HL-60 (cell line): ENCODE data around the gene TRAF7.

Source experiments
- DNase-seq, 2 experiments: peaks; one replicate each; pipeline ENCODE4 v3.0.0-alpha.2; 2010 to 2020; ENCODE audit warnings: low read depth in 1 of 2, low spot score in 1 of 2
- H3K27ac ChIP-seq: fragments of 250-450 bp; sonication (Bioruptor Pico); replicated peaks from 2 replicates; pipeline ENCODE4 v1.5.1; 2020; ENCODE audit warnings: mild to moderate bottlenecking, moderate library complexity
- H3K27me3 ChIP-seq: fragments of 250-450 bp; sonication (Bioruptor Pico); 2 replicates; pipeline ENCODE4 v1.5.1; 2021; ENCODE audit warnings: mild to moderate bottlenecking, moderate library complexity; ENCODE audit not compliant: insufficient read depth, poor library complexity, severe bottlenecking
- H3K4me3 ChIP-seq: replicated peaks from 2 replicates; pipeline ENCODE4 v1.5.1; 2011; ENCODE audit warnings: mild to moderate bottlenecking, control low read depth, low read length; ENCODE audit not compliant: insufficient read depth
- CTCF ChIP-seq: IDR thresholded peaks from one replicate; pipeline ENCODE4 v1.5.1; 2011; ENCODE audit warnings: low read length, control low read depth, inconsistent platforms; ENCODE audit not compliant: insufficient read depth
- GABPA ChIP-seq: IDR thresholded peaks from 2 replicates; pipeline ENCODE4 v1.6.1; 2012; ENCODE audit warnings: low read depth
- POLR2AphosphoS5 ChIP-seq: IDR thresholded peaks from 2 replicates; pipeline ENCODE4 v1.6.1; 2012; ENCODE audit warnings: low read depth
- REST ChIP-seq: IDR thresholded peaks from 2 replicates; pipeline ENCODE4 v1.6.1; 2012; ENCODE audit warnings: low read depth; ENCODE audit not compliant: insufficient replicate concordance
- SPI1 ChIP-seq: IDR thresholded peaks from 2 replicates; pipeline ENCODE4 v1.6.1; 2012; ENCODE audit warnings: low read depth, mild to moderate bottlenecking, borderline replicate concordance

TRAF7 gene

GRCh38 chr16:2205104-2205966, 49.8 kb downstream of the TRAF7 start, which contains the start of gene MLST8:
TSS of gene MLST8 (plus strand) at chr16:2205454. CDS start at chr16:2206086, 632 bp downstream.
- Histone ChIP-seq H3K27ac (peak within 1 kb of the TSS; percentile 97), H3K4me3 (peak within 1 kb of the TSS; percentile 80), H3K27me3 (no peaks in the 10 kb centered on the region)
- peak; percentile 85 to 88 for DNase-seq
- TF ChIP-seq SPI1 (peak; percentile 51; the same call in 1 of the 2 replicates), REST (peak; percentile 36), GABPA (no peak), CTCF (no peak), POLR2AphosphoS5 (peak; percentile 94)

GRCh38 chr16:2205967-2206313, 50.4 kb downstream of the TRAF7 start:
- TF ChIP-seq REST (no peak), POLR2AphosphoS5 (peak; percentile 17; the same call in 1 of the 2 replicates), SPI1 (no peak), GABPA (no peak), CTCF (no peak)
- Histone ChIP-seq H3K27me3 (no peaks in the 10 kb centered on the region), H3K27ac (peak overlapping the region; percentile 97), H3K4me3 (peak overlapping the region; percentile 80)
- DNase-seq = no peak

GRCh38 chr16:2206420-2206779, 50.8 kb downstream of the TRAF7 start:
- DNase-seq = peak in 1 of 2 experiments; percentile 14
- peak overlapping the region; percentile 80 for H3K4me3 ChIP-seq

More at GRCh38 chr16:2206420-2206779, 50.8 kb downstream of the TRAF7 start:
- TF ChIP-seq CTCF (no peak), REST (no peak), POLR2AphosphoS5 (no peak), GABPA (no peak), SPI1 (no peak)
- peak overlapping the region; percentile 97 for H3K27ac ChIP-seq
- no peaks in the 10 kb centered on the region for H3K27me3 ChIP-seq
